Activated T-cell treated with anti-CD3 and anti-CD28 coated beads for 4 hours (primary cell): Measurements from ENCODE around the gene ZFP36L1.
"Not testable (repeated sequence)": the region's sequence is repeated elsewhere in the genome, so short reads cannot be mapped to it uniquely, and the experiment has no call there.

Experiments used
- DNase-seq: peaks from one replicate; pipeline ENCODE4 v3.0.0-alpha.2; 2020

Gene ZFP36L1

DNA sequence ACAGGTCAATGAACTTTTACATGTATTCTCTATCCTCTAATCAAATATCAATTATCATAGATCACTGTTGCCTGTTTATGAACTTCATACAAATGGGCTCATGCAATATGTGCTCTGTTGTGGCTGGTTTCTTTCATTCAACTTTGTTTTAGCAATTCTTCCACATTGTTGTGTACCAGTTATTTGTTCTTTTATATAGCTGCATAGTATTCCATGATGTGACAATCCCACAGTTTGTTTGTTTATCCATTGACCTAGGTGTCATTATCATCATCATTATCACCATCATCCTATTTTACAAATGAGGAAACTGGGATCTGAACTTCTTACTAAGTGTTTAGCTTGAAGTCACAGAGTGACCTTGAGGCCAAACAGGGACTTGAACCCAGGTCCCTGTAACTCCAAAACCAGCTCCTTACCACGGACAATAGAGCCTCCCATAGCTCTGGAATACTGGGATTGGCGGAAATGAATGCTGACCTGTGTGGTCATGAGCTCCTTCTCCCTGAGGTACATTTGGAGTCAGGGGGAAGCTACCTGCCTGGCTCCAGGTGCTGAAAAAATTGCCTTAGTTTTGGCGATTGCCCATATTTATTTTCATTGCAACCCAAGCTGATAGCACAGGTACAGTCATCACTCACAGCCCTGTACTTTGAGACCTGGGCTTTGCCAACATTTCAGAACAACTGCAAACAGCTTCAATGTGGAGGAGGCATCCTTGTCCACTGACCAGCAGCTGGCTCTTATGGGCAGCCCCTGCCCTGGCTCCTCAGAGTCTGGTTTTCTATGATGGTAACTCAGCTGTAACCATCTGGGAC is 9.2 kb downstream of the ZFP36L1 start:
- DNase-seq, result no peak

DNA sequence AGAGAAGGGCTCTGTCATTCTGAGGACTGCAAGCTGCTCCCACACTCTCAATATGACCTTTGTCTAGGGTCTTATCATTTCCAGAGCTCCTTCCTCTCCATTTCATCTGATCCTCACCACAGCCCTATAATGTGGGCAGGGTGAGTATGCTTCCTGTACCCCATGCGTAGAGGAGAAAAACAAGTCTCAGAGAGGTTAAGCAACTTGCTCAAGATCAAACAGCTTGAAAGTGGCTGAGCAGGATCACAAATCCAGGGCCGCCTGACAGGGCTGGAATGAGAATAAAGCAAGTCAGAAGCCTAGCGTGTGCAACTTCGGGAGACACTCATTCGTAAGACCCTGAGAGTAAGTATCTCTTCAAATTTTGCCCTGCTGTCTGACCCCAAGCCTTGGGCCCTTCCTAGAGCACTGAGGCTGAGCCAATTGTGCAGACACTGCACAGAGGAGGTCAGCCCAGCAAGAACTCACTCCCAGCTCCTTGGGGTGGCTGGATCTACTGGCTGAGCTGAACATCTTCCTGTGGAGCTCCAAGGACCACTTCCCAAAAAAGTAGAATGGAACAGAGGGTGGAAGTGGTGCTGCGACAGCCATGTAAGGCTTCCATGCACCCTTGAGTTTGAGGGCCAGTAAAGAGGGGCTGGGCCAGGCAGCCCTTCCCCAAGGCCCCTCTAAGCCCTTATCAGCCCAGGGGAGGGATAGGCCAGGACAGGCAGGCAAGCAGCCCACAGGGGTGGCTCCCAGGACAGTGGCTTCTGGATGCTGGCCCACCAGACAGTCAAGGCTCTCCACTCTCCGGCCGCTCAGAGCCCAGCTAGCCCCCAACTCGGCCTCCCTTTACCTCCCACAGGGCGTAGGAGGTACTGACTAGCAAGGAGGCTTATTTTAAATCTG is 10.5 kb downstream of the ZFP36L1 start:
- DNase-seq, result no peak

DNA sequence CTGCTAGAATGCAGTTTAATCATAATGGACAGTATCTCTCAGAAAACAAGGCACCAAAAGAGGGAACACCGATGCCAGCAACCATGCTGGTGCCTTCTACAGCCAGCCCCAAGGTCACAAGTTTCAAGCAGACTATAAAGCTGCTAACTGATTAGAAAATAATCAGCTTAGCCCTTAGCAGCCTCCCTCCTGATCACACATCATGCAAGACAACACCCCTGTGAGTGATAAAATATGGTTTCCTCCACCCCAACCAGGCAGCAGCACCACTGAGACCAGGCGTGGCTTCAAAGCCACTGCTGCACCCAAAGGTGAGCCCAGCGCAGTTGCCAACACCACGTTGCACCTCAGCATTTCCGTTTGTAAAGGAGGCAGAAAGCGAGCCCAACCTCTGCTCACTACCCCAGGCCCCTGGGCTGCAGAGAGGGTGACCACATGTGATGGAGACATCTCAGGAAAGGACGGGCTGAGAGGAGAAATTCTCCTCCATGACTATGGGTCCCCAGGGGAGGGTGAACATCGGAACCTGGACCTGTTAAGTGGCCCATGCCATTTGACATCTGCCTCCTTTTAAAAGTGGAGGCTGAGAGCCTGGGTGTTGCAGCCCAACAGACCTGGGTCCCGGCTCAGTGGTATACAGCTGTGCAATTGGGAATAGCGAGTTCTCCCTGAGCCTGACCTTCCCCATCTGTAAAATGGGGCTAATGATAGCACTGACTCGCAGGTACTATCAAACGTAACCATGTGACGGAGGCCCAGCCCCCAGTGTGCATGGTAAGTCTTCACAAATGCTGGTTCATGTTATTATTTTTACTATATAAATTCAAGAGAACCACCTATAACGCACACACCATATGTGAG is 11.5 kb downstream of the ZFP36L1 start:
- DNase-seq, result no peak

DNA sequence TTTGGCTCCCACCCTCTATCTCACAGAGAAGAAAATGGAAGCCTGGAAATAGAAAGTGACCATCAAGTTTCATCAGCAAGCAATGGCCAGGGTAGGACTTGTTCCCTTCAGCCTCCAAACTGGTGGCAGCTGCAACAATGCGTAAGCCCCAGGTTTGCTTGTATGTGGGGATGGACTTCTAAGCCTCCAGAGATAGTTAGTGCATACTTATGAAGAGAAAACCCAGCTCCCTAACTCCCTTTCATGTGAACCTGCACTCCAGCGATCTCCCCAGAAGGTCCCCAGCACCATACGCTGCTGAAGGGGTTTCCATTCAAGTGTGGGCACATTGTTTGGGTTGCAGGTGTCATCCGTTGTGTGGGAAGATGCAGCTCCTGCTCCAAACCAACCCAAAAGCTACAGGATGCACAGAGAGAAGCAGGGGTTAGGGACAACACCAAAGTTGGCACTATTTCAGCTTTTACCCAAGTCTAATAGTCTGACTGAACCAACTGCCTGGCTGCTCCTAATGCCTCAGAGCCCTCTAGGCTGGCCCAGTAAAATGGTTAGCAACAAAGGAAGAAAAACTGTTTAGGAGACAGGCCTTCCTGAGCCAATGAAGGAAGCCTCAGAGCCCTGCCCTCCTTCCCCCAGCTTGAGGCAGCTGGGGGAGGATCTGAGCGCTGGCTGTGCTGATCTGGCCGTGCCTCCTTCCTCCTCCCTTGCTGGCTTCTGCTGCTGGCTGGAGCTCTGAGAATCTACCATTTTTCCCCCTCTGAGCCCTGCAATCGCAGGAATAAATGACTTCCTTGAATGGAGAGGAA is 12.3 kb downstream of the ZFP36L1 start:
- no peak for DNase-seq

DNA sequence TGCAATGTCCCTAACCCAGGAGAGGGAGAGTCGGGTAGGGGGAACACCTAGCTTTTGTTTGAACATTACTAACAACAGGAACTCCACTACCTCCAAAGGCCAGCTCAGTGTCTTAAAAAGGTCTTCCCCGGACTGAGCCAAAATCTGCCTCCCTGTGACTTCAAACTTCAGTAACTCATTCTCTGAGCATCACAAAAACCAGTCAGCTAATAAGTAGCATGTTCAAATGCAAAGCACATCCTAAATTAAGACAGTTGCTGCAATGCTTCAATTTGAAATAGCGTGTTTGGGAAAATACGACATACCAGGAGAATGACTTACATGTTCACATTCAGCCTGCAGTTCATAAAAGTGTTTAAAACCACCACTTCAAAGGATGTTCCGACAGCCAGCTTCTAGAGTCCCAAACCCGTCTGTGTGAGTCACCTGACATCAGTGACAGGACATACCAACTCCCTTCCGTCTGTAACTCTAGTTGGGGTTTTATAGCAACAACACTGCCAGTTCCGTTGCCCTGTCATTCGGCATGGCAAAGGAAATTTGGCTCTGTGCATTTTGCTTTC is 13.0 kb downstream of the ZFP36L1 start:
- no peak for DNase-seq

DNA sequence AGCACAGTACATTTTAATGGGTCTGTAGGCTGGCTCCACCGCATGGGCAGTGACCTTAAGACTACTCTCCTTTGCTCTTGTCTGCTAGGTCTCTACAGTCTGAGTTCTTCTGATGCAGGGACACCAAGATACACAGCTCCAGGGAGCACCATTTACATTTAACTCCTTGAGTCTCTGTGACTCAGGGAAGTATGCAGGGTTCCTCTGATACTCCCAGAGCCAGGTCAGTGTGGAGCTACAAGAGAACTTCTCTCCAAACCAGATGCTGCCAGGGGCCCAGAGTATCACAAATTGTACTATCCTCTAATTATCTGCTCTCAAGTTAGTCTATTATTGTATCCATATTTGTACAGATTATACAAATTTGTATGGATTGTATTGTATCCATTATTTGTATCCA is 15.2 kb downstream of the ZFP36L1 start:
- DNase-seq, result no peak

DNA sequence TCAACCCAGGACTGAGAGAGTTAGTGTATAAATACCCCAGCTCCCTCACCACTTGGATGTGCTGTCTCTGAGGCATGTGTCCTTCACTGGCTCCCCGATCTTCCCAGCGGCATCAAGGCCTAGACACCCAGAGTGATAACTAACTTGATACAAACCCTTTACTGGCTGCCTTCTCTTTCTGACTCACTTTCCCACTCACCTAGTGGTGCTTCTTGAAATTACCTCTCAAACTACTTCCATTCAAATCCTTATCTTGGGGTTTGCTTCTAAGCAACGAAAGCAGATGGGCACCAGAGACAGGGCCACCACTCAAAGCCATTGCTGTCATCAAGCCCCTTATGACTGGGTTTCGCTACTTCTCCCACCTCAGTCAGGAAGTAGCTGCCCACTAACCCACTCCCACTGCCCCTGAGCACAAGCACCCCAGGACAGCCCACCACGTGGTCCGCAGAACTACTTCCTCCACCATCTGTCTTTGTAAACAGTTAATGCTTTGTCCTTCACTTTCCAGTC is 17.2 kb downstream of the ZFP36L1 start:
- no peak for DNase-seq

DNA sequence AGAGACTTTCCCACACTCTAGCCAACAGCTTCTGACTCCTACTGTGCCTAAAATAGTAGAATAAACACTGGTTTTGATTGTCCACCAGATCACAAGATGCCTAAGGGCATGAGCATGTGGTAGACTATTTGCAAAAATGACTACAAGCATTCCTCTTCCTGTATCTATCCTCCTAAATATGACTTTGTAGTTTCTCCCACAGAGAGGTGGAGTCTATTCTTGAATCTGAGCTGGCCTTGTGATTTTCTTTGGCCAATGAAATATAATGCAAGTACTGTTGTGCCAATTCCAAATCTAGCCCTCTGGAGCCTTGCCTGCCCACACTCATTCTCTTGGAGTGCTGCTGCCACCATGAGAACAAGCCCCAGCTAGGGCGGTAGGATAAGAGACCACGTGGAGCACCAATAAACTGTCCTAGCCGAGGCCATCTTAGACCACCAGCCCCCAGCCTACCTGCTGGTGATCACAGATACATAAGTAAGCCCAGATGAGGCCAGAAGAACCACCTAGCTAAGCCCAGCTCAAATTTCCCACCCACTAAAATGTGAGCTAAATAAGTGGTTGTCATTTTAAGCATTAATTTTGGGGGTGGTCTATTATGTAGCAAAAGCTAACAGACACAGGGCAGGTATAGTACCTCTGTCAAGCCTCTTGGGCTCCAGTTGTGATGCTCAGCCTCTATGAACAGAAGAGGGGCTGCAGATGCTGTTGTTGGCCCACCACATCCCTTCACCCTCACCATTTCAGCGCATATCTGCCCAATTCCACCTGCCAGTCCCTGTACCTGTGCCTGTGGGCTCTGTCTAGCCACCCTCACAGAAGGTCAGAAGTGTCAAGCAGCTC is 17.9 kb downstream of the ZFP36L1 start:
- DNase-seq, result no peak

DNA sequence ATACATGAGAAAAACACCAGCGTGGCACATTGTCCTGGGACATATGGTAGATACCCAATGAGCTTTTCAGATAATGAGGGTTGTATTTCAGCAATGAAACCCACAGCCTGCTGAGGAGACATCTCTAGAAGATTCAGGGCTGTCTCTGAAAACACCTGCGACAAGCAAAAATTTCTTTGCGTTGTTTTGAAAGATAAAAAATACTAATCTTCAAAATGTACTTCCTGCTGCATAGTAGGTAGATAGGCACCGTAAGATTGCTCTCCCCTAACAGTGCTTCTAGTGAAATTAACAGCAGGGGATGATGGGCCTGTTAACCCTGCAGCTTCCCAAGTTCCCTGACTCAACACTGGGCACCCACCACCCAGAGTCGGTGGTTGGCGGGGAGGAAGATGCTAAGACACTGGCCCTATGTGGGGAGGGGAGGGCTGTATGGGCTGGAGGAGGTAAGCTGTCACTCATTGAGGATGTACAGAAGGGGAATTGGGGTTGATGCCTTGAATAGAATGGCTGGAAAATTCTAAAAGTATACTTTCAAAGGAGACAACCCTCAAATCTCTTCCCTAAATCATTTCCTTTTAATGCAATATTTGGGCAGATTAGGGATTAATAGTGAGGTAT is 20.0 kb downstream of the ZFP36L1 start:
- no peak for DNase-seq

DNA sequence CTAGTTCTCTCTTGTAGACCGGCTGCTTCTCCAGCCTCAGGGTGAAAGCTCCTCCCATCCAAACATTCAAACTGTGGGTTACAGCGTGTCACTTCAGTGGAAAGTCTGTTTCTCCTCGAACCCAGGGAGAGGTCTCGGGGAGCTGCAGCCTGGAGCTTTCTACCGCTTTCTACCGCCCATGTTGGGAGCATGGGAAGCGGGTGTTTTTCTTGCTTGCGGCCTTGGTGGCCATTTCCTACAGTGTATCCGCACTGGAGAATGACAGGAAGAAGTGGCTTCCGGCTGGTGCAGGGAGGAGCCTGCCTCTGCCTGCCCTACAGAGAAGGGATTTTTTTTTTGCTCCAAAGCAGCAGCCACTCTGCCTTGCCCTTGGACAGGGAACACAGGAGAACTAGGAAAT is 21.2 kb downstream of the ZFP36L1 start:
- no peak for DNase-seq

DNA sequence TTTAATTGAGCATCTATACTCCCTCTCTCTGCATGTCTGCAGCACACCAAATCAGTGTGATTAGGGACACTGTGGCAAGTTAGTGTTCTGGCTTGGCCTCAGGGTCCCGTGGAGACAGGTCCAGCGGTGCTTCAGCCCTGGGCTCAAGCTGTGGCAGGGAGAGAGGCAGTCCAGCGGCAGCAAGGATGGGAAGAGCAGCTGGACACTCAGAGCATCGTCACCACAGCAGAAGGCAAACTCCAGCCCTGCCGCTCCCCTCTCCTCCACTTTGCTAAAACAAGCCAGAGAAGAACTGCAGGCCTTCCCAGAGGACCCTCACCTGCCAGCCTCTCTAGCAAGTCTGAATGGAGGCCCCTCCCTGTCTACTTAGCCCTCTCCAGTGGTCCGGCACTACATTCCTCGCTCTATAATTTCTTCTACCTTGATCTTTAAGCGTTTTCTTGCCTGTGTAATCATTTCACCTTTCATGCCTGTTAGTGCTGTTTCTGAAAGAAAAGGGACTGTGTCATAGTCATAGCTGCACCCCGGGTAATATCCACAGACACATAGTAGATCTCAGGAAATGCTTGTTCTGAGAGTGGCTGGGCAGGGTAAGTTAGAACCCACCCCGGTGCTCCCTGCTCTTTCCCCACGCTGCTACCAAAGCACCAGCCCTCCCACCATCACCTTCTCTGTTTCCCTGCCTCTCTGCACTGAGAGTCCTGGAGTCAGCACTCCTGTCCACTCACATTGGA is 22.1 kb downstream of the ZFP36L1 start:
- DNase-seq, result no peak

DNA sequence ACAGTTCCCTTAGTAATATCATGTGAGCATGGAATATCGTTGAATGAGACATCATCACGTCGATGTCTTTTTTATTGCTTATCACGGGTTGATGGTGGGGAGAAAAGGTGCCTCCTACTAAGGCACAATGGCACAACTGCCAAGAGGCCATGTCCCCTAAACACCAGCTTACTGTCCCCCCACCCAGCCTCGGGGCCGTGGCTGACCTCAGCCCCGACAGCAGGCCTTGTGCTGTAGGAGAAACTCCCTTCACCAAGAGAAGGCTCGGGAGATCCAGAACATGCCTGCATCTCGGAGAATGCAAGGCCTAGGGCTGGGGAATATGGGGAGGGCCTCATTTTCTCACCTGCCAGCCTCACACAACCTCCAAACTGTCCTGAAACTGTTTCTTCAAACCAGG is 22.8 kb downstream of the ZFP36L1 start:
- no peak for DNase-seq

DNA sequence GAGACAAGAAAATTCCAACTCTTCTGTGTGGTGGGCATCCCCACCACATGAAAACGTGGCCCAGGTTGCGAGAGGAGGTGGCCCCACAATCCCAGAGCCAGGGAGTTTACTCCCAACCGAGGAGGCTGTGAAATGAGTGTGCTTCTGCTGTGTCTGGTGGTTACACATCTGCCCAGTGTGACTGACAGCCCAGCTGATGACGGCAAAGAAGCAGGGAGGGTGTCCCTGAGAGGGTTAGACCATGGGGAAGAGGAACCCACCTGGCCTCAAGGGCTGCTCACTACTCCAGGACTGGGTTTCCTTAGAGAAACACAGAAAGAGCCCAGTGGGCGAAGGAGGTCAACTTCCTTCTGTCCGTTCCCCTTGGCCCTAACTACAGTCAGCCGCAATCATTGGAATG is 24.6 kb downstream of the ZFP36L1 start:
- DNase-seq, result no peak

DNA sequence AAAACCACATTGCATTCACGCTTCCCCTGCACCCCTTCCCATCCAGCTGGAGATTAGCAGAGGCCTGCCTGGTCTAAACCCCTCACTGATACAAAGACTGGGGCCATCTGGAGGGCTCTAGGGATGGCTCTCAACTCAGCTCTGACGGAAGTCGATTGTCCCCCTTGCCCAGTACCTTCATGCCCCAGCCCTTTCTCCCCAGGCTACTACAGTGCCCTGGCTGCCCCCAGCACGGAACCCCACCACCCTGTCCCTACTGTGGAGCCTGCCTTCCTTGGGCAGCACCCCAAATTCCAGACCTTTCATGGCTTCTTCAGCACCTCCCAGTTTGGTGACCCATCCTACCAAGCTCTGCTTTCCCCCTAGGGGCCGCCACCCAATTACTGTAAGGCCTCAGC is 25.6 kb downstream of the ZFP36L1 start:
- DNase-seq, result no peak

DNA sequence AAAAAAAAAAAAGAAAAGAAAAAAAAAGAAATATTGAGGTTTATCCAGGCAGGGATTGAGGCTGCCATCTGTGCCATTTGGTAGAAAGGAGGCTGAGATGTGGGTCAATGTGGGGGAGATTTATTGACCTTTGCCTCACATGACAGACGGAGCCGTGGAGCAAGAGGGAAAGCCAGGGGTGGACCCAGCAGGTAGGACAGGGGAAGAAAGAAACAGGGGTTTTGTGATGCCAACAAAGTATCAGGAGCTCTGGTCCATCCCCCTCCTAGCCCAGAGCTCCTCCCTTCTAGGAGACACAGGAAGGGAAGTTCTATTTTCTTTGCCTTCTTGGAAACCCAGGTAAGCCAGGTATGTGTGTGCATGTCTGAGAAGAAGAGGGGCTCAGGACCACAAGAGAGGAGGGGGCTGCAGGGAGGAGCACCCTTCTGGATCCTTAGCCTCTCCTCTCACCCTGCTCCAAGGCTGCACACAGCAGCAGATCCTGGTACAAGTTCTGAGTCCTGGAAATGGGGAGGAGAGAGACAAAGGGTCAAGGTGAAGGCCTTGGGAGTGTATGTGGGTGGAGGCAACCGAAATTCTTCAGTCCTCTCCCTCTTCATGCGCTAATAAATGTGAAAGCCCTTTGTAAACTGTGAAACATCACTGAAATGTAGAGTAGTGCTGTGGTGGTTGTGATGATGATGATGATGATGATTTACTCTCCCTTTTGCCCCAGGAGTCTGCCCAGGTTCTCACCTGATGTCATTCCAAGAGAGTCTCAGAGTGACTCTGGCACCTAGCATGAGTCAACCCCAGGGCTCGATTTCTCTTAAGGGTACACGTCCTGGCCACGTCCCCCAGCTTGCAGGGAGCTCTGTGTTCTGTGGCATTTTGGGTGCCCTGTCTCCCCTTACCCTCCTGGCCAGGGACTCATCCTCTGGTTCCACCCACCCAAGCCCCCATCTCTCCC is 26.3 kb downstream of the ZFP36L1 start:
- no peak for DNase-seq

DNA sequence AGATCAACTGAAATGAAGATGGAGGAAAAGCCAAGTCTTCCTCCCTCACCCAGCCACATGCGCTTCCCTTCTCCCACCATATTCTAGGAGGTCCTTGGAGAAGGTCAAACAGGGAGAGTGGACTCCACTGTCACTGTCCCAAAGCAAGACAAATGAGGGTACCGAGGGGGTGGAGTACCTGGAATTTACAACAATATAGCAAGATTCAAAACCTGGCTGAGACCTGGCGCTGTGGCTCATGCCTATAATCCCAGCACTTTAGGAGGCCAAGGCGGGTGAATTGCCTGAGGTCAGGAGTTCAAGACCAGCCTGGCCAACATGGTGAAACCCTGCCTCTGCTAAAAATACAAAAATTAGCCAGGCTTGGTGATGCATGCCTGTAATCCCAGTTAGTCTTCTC is 29.0 kb downstream of the ZFP36L1 start:
- not testable (repeated sequence) for DNase-seq

DNA sequence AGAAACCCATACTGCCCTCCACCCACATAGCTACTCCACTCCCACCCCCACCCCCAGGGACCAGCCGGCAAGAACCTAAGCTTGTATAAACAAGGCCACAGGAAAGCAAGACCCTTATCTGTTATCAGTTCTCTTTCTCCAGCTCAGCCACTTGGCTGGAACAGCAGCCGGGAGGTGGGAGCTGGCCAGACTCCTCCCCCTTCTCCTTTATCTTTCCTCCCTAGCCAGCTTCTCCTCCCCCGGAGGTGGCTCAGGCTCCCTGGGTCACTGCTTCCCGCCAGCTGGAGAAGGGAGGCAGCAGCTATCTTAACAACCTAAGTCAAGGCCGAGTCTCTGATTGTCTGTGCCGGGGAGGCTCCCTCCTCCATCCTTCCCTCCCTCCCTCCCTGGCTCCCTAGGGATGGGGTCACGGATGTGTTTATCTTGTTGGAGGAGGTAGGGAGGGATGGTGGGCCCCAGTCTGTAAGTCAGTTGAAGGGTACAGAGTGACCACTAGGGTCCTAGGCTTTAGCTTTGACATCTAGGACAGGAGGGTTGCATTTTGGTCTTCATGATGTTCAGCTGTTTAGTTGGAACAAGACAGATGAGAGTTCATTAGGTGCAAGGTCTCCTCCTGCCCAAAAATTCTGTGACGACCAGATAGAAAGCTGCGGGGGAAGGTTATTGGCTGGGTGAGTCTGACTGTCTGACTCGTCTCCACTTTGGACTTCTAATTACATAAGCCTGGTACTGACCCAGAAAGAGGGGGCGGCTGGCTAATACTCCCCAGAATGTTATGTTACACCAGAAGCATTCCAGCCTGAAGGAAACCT is 29.7 kb downstream of the ZFP36L1 start:
- no peak for DNase-seq
